GM18867 (cell line): ENCODE data around the gene GRIK5.
"Not testable (repeated sequence)": the region's sequence is repeated elsewhere in the genome, so short reads cannot be mapped to it uniquely, and the experiment has no call there.

Experiments
- ATAC-seq: cut with Tn5 transposase; IDR thresholded peaks from one replicate; pipeline ENCODE4 v1.9.1; 2021; ENCODE audit warnings: mild to moderate bottlenecking, moderate library complexity; ENCODE audit not compliant: unreplicated experiment

The GRIK5 gene

GRCh38 chr19:41991925-41992569 is 78.0 kb downstream of the GRIK5 start:
- not testable (repeated sequence) for ATAC-seq

DNA sequence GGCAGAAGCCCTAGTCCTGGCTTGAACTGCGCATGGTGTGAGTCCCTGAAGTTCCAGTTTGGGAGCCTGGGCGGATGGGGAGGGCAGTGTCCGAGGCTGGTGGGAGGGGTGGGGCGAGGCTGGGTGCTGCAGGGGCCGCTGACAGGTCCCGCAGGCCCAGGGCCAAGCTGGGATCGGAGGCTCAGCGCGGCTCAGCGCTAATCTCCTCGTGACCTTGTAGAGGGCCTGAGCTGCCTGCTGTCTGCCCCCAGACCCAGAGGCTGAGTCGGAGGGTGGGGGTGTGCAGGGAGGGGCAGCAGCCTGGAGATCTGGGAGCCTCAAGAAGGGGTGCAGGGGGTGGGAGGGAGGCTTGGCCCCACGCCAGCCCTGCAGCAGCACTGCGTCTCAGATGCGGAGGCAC is 79.0 kb downstream of the GRIK5 start:
- no peak for ATAC-seq

- ATAC-seq: no peak
Observed at GRCh38 chr19:41990615-41991014, 79.4 kb downstream of the GRIK5 start.

GRCh38 chr19:41990028-41990427 is 80.0 kb downstream of the GRIK5 start:
- ATAC-seq: no peak

DNA sequence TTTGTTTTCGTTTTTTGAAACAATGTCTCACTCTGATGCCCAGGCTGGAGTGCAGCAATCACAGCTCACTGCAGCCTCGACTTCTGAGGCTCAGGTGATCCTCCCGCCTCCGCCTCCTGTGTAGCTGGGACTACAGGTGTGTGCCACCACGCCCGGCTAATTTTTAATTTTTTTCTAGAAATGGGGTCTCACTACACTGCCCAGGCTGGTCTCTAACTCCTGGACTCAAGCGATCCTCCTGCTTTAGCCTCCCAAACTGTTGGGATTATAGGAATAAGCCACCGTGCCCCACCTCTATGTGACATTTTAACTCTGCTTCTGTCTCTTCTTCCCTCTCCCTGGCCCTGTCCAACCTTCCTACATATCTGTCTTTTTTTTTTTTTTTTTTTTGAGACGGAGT is 81.1 kb downstream of the GRIK5 start:
- no peak for ATAC-seq

DNA sequence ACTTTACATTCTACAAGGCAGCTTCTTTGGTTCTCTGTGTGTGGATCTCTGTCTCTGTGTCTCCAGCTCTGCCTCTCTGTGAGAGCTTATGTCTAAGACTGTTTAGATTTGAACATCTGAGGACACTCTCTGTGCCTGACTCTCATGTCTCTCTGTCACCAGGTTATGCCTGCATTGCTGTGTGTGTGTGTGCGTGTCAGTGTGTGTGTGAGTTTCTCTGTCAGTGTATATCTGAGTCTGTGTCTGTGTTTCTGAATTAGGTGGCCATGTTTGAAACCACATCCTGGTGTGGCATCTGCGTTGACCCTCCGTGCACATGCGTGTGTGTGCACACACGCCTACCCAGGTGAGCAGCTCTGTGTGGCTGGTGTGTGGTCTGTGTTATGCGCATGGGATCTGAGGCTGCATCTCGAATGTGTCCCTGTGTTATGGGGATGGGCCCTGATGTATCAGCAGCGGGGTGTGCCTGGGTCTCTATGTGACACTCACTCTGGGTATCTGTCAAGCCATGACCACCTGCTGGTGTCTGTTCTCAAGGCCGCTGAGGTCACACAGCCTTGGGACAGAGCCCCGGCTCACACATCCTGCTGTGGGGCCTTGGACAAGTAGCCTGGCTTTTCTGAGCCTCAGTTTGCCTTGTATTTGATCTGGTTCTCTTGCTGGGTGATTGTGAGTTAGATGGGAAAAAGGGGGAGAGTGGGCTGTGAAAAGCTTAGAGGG is 82.7 kb downstream of the GRIK5 start:
- no peak for ATAC-seq

DNA sequence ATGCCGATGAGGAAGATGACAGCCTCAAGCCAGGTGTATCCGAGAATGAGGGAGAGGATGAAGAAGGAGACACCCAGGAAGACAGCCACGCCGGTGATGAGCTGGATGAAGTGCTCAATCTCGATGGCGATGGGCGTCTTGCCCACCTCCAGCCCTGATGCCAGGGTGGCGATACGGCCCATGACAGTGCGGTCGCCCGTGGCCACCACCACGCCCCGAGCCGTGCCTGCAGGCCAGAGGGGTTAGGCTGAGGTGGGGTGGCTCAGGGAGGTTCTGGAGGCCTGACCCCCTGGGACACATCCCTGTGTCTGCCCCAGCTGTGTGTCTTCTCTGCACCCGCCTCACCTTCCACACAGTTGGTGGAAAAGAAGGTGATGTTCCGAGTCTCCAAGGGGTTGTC is 85.0 kb downstream of the GRIK5 start:
- ATAC-seq: no peak

- ATAC-seq: no peak
Observed at GRCh38 chr19:41981724-41982123, 88.3 kb downstream of the GRIK5 start.

DNA sequence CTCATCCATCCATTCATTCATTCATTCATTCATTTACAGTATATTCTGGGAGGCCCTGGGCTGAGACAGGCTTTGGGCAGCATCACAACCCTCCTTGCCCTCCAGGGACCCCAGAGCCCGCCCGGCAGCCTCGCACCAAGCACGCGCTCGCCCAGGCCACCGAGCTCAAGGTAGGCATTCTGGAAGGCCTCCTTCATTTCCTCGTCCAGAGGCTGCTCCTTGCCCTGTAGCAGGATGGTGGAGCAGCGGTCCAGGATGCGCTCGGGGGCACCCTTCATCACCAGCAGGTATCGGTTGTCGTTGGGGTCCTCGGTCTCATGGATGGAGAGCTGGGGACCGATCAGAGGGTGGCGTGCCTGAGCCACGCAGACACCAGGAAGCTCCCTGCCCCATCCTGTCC is 91.5 kb downstream of the GRIK5 start:
- no peak for ATAC-seq

- ATAC-seq: no peak
Observed at GRCh38 chr19:41977916-41978315, 92.1 kb downstream of the GRIK5 start.

DNA sequence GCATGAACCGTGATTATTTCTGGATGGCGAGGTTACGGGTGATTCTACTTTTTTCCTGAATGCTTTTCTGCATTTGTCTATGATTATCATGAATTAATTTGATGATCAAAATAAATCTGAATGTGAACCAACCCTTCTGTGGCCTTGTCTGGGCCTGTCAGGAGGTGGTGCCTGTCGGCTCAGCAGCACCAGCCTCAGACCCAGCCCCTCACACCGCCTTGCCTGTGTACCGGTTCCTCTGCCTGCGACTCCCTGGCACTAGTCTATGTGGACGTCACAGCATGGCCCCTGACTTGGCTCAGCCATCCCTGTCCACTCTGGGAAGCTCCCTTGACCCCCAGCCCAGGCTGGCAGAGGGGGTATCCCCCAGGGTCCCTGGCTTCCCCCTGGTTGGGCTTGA is 95.4 kb downstream of the GRIK5 start:
- ATAC-seq: no peak

DNA sequence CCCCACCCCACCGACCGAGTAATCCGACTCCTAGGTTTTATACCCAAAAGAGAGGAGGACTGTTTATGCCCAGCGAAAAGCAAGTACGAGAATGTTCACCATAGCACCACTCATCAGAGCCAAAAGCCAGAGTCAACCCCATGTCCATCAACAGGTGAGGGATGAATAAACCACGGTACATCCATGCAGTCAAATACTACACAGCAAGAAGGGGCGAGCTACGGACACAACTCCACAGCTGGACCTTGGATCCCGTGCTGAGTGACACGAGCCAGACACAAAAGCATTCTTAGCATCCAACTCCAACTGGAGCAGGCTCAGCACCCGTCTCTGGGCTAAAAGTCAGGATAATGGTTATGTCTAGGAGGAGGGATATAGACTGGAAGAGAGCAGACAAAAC is 98.6 kb downstream of the GRIK5 start:
- ATAC-seq: no peak

GRCh38 chr19:41969772-41970458 is 100.1 kb downstream of the GRIK5 start:
- ATAC-seq: no peak

DNA sequence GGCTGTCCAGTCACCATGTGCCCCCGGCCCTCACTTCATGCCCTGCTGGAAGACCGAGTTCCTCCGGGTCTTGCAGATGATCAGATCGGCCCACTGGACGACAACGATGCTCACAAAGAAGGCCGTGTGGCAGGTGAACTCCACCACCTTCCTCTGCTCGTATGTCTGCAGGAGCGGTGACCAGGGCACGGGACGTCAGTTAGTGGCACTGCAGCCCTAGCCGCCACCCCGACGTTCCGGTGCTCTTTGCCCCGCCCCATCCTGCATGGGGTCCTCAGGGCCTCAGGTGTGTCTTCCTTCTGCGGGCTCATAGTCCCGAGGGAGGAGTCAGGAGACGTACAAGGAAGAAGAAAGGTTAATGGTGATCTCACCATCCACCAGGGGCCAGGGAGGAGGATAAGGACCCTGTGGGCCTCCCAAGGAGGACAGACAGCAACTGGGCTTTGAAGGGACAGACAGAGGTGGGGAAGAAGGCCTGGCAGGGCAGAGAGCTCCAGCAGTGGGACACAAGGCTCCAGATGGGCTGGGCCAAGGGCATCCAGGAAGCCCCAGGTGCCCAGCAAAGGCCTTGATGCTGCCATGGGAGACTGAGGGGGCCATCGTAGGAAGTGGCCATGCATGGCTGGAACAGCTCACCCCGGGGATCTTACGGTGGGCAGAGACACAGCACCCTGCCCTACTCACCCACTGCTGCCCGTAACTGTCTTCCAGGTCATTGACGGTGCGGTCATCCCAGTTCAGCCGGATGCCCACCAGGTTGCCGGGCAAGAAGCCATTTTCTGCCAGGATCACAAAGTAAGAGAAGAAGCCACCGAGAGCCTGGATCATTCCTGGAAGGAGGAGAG is 101.0 kb downstream of the GRIK5 start:
- ATAC-seq: no peak

DNA sequence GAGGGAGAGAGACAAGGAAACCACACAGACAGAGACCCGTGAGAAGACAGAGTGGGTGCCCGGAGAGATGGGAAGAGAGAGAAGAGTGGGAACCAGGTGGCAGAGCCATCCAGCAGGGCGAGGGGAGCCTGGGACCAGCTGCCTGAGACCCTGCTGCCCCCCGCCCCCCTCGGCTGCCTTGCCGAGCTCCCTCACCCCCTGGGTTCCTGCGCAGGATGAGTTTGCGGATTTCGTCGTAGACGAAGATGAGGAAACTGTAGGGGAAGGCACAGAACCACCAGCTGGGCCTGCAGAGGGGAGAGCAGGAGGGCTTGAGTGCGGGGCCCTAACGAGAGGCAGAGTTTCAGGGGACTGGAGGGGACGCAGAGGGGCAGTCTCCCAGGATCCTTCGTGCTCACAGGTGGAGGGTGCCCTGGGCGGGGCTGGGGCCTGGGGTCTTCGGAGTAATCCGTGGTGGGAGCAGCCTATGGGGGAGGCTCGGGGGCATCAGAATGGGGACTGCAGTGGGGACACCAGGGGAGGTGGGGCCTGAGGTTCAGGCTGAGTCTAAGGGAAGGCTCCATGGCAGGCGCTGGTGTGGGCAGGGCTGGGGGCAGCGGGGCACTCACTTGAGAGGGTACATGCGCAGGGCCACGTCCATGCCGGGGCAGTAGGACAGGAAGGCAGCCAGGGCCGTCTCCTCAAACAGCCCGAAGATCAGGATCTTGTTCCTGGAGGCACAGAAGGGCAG is 102.8 kb downstream of the GRIK5 start:
- ATAC-seq: no peak

DNA sequence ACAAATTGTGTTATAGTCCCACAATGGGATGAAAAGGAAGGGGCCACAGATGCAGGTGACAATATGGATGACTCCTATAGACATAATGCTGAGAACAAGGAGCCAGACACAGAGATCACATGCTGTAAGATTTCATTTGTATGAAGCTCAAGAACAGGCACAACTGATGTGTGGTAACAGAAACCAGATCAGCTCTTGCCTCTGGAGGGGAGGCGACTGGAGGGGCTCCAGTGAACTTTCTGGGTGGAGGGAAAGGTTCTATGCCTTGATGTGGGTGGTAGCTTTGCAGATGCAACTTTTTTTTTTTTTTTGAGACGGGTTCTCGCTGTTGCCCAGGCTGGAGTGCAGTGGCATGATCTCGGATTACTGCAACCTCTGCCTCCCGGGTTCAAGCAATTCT is 104.9 kb downstream of the GRIK5 start:
- no peak for ATAC-seq

- no peak for ATAC-seq
Observed at GRCh38 chr19:41960973-41961372, 109.0 kb downstream of the GRIK5 start.

- ATAC-seq: peak; percentile 74
Observed at GRCh38 chr19:41959056-41960053, 110.7 kb downstream of the GRIK5 start, which contains the start of gene RABAC1. Gene RABAC1, minus strand, starts transcription at chr19:41959321. Its CDS starts 29 bp downstream, at chr19:41959292.

DNA sequence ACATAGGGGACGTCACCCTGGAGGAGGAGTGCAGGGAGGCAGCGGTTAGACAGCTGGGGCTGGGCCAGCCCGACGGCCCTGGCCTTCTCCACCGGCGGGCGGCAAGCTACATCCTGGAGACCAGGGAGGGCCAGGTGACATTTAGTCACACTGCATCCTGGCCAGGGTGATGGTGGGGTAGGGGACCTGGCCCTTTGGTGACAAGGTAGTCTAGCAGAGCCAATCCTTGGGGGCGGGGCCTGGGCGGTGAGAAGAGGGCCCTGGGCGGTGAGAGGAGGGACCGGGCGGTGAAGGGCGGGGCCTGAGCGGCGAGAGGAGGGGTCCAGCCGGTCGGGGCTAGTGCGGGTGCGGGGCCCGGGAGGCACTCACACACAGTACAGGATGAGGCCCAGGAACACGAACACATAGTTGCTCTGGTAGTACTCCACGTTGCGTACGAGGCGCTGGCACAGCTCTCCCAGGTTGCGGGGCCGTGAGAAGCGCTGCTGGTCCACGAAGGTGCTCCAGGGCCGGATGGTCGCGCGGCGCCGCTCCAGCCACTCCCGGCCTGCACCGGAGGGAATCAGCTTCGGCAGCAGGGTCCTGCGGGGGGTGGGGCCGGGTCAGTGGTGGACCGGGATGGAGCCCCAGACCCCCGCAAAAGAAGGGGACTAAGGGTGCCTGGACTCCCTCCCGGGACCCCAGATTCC is 111.5 kb downstream of the GRIK5 start:
- peak; percentile 58 for ATAC-seq
